WI38 (cell line): ENCODE measurements around the gene ADTRP.

Experiments
- H3K4me3 ChIP-seq: 2 replicates; pipeline ENCODE4 v1.5.1; 2011; ENCODE audit warnings: low read depth, mild to moderate bottlenecking, control low read depth, low read length
- CTCF ChIP-seq: IDR thresholded peaks from 2 replicates; pipeline ENCODE4 v1.5.1; 2012; ENCODE audit warnings: low read depth, mild to moderate bottlenecking, control low read depth, low read length

ADTRP gene

GRCh38 chr6:11744753-11745152 is 33.9 kb downstream of the ADTRP start:
- H3K4me3 ChIP-seq: no peak overlapping the region
- no peak for TF ChIP-seq CTCF

DNA sequence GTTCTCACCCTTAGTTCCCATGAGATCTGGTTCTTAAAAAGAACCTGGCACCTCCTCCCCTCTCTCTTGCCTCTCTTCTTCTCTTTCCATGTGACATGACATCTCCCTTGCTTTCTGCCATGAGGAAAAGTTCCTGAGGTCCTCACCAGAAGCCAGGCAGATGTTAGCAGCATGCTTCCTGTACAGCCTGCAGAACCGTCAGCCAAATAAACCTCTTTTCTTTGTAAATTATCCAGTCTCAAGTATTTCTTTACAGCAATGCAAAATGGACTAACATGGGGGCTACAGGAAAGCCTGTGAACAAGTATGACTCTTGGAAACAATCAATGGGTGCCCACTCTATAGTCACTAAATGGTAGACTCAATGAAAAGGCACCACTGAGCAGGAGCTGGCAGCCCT is 34.5 kb downstream of the ADTRP start:
- no peak for TF ChIP-seq CTCF
- no peak overlapping the region for H3K4me3 ChIP-seq

DNA sequence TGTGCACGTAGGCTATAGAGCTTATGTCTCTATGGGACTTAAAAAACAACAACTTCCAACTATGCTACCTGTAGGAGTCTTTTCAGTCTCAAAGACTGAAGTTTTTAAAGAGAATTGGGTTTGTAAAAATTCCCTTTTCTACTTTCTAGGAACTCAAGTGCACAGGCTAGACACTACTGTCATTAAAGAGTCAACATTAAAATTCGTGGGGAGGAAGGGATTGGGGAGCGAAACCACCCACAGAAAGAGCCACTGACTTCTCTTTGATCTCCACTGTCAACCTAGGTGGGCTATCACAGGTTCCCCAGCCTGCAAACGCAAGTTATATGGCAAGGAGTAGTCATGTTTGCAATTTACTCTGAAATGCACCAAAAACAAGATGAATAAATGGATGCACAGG is 37.7 kb downstream of the ADTRP start:
- H3K4me3 ChIP-seq: no peak overlapping the region
- TF ChIP-seq CTCF: no peak

GRCh38 chr6:11738661-11739375 is 39.8 kb downstream of the ADTRP start:
- no peak for TF ChIP-seq CTCF
- no peak overlapping the region for H3K4me3 ChIP-seq

GRCh38 chr6:11738234-11738633 is 40.4 kb downstream of the ADTRP start:
- no peak for TF ChIP-seq CTCF
- no peak overlapping the region for H3K4me3 ChIP-seq

GRCh38 chr6:11736601-11737000 is 42.0 kb downstream of the ADTRP start:
- H3K4me3 ChIP-seq: no peak overlapping the region

More at GRCh38 chr6:11736601-11737000, 42.0 kb downstream of the ADTRP start:
- TF ChIP-seq CTCF: no peak
